Fibroblast of the aortic adventitia (primary cell): ENCODE measurements around the gene DEPP1. TPM values are rescaled to one million over a fixed set of nuclear protein-coding genes. Genes with fewer than 3 reads are reported as not detected.
A peak's percentile ranks its signal among the peaks of the same experiment; 100 is the strongest.
"Not testable (repeated sequence)": the region's sequence is repeated elsewhere in the genome, so short reads cannot be mapped to it uniquely, and the experiment has no call there.

Source experiments
- DNase-seq: peaks from one replicate; pipeline ENCODE4 v3.0.0-alpha.2; 2010; ENCODE audit warnings: low read depth
- H3K4me3 ChIP-seq: 2 replicates; pipeline ENCODE4 v1.5.1; 2011; ENCODE audit warnings: low read depth, mild to moderate bottlenecking, control low read depth, low read length, moderate library complexity
- total RNA-seq: library from RNA; depleted of rRNA; stranded (reverse); fragments of >200 nt; gene quantifications from 2 replicates; pipeline ENCODE4 v1.2.3, GENCODE V29; 2012; ENCODE audit warnings: low replicate concordance
- TF ChIP-seq, protein P1 (sequence below): IDR thresholded peaks from 2 replicates; pipeline ENCODE4 v1.5.1; 2011; ENCODE audit warnings: mild to moderate bottlenecking, low read length, control low read depth, inconsistent platforms; ENCODE audit not compliant: insufficient read depth

DEPP1 gene, protein sequence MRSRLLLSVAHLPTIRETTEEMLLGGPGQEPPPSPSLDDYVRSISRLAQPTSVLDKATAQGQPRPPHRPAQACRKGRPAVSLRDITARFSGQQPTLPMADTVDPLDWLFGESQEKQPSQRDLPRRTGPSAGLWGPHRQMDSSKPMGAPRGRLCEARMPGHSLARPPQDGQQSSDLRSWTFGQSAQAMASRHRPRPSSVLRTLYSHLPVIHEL
- 17.3 and 73.8 TPM in 2 replicates for total RNA-seq

DNA sequence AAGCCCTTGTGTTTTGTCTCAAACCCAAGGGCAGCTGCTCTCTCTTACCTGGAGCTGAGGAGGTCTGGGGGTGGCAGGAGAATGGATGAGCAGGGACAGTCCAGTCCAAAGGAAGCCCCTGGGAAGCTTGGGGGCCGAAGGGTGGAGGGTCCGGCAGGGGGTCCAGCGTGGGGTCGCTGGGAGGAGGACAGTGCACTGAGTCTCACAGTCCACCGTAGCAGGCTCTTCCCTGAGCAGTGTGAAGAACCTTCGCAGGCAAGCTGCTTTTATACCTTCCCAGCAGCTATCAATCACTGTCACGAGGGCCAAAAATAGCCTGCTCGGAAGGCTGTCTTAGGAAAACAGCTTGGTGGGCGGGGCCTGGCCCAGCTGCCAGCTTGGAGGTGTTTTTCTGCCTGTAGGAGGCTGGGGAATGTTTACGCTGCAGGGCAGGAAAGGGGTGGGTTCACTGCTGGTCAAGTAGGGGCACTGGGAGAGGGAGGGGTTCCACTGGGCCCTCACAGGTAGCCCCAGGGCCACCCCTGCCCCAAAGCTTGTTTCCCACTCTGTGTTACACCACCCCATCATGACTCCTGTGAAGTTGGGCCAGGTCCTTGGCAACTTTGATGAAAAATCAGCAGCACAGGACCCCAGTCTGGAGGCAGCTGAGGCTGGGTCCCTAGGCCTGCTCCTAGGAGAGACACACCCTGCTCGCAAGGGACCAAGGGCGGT is at the start of gene DEPP1:
DEPP1 (minus strand) TSS at position 240 of the 711 bp plus-strand sequence. CDS start 779 bp downstream, outside the sequence.
- peak within 1 kb of the TSS; percentile 82 for H3K4me3 ChIP-seq
- TF ChIP-seq, protein P1, sequence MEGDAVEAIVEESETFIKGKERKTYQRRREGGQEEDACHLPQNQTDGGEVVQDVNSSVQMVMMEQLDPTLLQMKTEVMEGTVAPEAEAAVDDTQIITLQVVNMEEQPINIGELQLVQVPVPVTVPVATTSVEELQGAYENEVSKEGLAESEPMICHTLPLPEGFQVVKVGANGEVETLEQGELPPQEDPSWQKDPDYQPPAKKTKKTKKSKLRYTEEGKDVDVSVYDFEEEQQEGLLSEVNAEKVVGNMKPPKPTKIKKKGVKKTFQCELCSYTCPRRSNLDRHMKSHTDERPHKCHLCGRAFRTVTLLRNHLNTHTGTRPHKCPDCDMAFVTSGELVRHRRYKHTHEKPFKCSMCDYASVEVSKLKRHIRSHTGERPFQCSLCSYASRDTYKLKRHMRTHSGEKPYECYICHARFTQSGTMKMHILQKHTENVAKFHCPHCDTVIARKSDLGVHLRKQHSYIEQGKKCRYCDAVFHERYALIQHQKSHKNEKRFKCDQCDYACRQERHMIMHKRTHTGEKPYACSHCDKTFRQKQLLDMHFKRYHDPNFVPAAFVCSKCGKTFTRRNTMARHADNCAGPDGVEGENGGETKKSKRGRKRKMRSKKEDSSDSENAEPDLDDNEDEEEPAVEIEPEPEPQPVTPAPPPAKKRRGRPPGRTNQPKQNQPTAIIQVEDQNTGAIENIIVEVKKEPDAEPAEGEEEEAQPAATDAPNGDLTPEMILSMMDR: peak; percentile 37
- DNase-seq: peak; percentile 97

DNA sequence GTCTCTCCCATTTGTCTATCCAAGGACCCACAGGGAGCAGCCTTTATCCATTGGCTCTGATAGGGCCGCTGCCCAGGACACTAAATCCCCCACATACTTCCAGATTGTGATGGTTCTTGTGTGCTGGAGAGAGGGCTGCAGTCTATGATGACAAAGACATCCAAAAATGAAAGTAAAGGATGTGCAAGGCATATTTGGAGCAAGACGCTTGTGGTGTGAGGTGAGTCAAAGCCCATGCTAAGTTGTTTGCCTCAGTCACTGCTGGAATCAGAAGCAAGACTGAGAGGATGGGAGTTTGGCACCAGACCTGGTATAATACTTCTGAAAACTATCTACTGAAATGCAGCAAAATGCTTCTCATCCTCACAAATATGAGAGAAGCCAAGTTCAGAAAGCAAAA is 44.8 kb upstream of the DEPP1 start:
- no peak for DNase-seq
- TF ChIP-seq, protein P1: no peak
- H3K4me3 ChIP-seq: no peak overlapping the region

DNA sequence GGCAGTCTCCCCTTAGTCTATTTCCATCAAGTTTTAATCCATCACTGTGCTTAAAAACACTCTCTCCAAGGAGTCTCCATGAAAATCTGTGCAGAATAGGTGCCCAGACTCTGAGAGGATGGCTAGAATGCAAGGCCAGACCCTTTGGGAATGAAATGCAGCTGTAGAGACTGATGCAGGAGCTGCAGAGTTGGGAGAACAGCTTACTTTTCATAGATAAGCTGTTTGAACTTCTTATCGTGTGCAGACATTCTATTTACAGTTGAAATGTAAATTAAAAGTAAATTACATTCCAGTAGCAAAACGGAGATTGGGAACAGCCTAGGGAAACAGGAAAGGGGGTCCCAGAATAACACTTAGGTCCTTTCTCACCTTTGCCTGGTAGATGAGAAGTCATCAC is 37.0 kb upstream of the DEPP1 start:
- TF ChIP-seq, protein P1: no peak
- no peak for DNase-seq

DNA sequence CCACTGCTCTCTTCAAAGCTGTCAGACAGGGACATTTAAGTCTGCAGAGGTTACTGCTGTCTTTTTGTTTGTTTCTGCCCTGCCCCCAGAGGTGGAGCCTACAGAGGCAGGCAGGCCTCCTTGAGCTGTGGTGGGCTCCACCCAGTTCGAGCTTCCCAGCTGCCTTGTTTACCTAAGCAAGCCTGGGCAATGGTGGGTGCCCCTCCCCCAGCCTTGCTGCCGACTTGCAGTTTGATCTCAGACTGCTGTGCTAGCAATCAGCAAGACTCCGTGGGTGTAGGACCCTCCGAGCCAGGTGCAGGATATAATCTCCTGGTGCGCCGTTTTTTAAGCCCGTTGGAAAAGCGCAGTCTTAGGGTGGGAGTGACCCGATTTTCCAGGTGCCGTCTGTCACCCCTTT is 35.9 kb upstream of the DEPP1 start:
- not testable (repeated sequence) for H3K4me3 ChIP-seq, DNase-seq

More for the DNA sequence above, 37.0 kb upstream of the DEPP1 start:
- H3K4me3 ChIP-seq: no peak overlapping the region

DNA sequence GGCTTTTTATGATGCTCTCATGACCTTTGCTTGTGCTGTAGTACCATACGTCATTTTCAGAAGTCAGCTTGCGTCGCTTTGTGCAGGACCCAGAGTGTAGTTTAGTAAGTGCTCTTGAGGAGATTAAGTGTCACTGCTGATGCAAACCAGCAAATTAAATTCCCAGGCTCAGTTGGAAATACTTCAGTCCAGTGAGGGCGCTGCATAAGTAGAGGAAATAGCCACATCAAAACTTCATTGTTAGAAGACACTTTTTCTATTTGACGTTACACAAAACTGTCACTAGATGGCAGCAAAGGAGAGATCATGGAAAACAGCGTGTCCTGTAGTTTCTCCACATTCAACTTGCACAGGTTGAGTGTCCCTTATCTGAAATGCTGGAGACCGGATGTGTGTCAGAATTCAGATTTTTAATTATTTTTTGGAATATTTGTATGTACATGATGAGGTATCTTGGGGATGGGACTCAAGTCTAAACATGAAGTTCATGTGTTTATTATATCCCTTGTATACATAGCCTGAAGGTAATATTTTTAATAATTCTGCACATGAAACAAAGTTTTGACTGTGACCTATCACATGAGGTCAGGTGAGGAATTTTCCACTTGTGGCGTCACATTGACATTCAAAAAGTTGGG is 30.0 kb upstream of the DEPP1 start:
- TF ChIP-seq, protein P1: peak; percentile 69
- DNase-seq: peak; percentile 94
- no peak overlapping the region for H3K4me3 ChIP-seq

DNA sequence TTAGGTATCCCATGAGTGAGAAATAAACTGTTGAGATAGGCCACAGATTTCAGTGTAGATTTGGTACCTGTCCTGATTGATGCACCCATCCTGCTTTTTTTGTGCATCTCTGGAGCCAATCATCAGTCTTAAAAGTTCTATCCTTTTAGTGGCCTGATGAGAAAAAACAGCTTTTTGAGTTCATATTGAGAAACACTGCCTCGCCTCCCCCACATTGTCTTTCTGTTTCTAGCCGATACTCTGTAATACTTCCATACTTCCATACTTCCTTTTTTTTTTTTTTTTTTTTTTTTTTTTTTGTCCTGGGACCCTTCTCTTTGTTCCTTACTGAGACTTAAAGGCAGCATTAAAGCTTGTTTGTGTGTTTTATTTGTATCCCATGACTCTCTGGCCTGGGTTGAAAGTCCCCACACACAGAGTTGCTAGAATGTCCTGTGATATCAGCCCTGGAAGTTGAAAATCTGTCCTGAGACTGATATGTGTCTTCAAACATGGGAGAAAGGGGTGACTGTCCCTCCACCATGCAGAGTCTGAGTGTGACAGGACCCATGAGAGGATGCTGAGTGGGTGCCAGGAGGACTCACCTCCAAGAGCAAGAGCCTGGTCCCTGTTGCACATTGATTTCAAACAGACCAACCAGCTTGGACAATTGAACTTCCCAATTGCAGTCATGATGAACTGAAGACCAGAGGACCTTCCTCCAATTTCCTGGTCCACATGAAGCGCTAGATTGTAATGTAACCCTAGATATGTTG is 27.8 kb upstream of the DEPP1 start:
- H3K4me3 ChIP-seq: no peak overlapping the region
- DNase-seq: no peak
- TF ChIP-seq, protein P1: no peak
